Panc1 (cell line): ENCODE measurements around the gene MYO18A. TPM values are rescaled to one million over a fixed set of nuclear protein-coding genes. Genes with fewer than 3 reads are reported as not detected.

Experiments
- ATAC-seq: fragments of 200-7000 bp; cut with Tn5 transposase; 2 replicates; pipeline ENCODE4 v1.9.1; 2020; ENCODE audit warnings: mild to moderate bottlenecking, moderate library complexity
- BruUV-seq: library from RNA; stranded (reverse); fragments of 400-500 nt; replicated peaks from 2 replicates; lab custom pipeline; 2021; lab: Mats Ljungman, UMichigan
- CTCF ChIA-PET: fragments of 300-600 bp; sonication (Branson Sonifier 250); formaldehyde crosslinking; loops from one replicate; lab custom pipeline; 2022; ENCODE audit warnings: antibody characterized with exemption; lab: Charles Lee
- POLR2A ChIA-PET: fragments of 300-600 bp; sonication (Branson Sonifier 250); formaldehyde crosslinking; loops from one replicate; lab custom pipeline; 2022; ENCODE audit warnings: antibody characterized with exemption; lab: Charles Lee
- DNase-seq: peaks from one replicate; pipeline ENCODE4 v3.0.0-alpha.2; 2010; ENCODE audit warnings: low read depth, low spot score
- H3K27ac ChIP-seq: 2 replicates; pipeline ENCODE4 v1.5.1; 2011; ENCODE audit warnings: mild to moderate bottlenecking, low read length, inconsistent platforms
- H3K27me3 ChIP-seq: fragments of 200-500 bp; sonication (Bioruptor generic); 2 replicates; pipeline ENCODE4 v1.6.0; 2014; ENCODE audit warnings: low read length, inconsistent platforms; ENCODE audit not compliant: control insufficient read depth, insufficient read depth
- H3K36me3 ChIP-seq: fragments of 200-500 bp; sonication (Bioruptor generic); 2 replicates; pipeline ENCODE4 v1.5.1; 2014; ENCODE audit warnings: inconsistent platforms, mild to moderate bottlenecking, low read length, moderate library complexity; ENCODE audit not compliant: control insufficient read depth, insufficient read depth
- H3K4me1 ChIP-seq: 2 replicates; pipeline ENCODE4 v1.5.1; 2011; ENCODE audit warnings: inconsistent platforms, mild to moderate bottlenecking, low read length, moderate library complexity; ENCODE audit not compliant: control insufficient read depth, insufficient read depth
- H3K4me3 ChIP-seq, 2 experiments: 2 replicates each; pipeline ENCODE4 v1.5.1; 2011 to 2012; ENCODE audit warnings: low read depth in 2 of 2, low read length in 2 of 2, mild to moderate bottlenecking in 2 of 2, inconsistent platforms in 1 of 2, moderate library complexity in 1 of 2
- H3K9me3 ChIP-seq: fragments of 200-500 bp; sonication (Bioruptor generic); 2 replicates; pipeline ENCODE4 v1.5.1; 2014; ENCODE audit warnings: low read depth, mild to moderate bottlenecking, inconsistent platforms, low read length, moderate library complexity; ENCODE audit not compliant: control insufficient read depth, insufficient read depth
- POLR2AphosphoS5 ChIP-seq: IDR thresholded peaks from 2 replicates; pipeline ENCODE4 v1.6.1; 2012; ENCODE audit warnings: mild to moderate bottlenecking, low read depth, low read length, moderate library complexity
- SIN3A ChIP-seq: IDR thresholded peaks from 2 replicates; pipeline ENCODE4 v1.6.1; 2012; ENCODE audit warnings: low read depth, mild to moderate bottlenecking, low read length, moderate library complexity, borderline replicate concordance; ENCODE audit not compliant: insufficient read depth
- TCF7L2 ChIP-seq: IDR thresholded peaks from 2 replicates; pipeline ENCODE4 v1.6.1; 2011; ENCODE audit warnings: mild to moderate bottlenecking, low read depth, low read length, inconsistent platforms
- in situ Hi-C: cut with HindIII; loops from 2 replicates; pipeline ENCODE4 v1.10.0; 2016; ENCODE audit warnings: low sequenced_read_pairs, low pct_unique_long_range_greater_than_20kb
- intact Hi-C: fragments of 100-400 bp; cut with micrococcal nuclease; formaldehyde crosslinking; loops from one replicate; pipeline ENCODE4 v1.10.0; 2022; ENCODE audit not compliant: unreplicated experiment
- total RNA-seq: library from RNA; stranded (reverse); gene quantifications from one replicate; pipeline ENCODE4 v1.2.1, GENCODE V29; 2021; ENCODE audit not compliant: unreplicated experiment
- TF ChIP-seq, protein P1 (sequence below): fragments of 450-650 bp; IDR thresholded peaks from 2 replicates; pipeline ENCODE4 v1.5.1; 2017; ENCODE audit warnings: mild to moderate bottlenecking
- TF ChIP-seq, protein P2 (sequence below), 2 experiments: IDR thresholded peaks; 2 replicates each; pipeline ENCODE4 v1.6.1; 2011 to 2012; ENCODE audit warnings: low read depth in 2 of 2, control low read depth in 1 of 2, low read length in 1 of 2, mild to moderate bottlenecking in 1 of 2, moderate library complexity in 1 of 2; ENCODE audit not compliant: insufficient read depth in 1 of 2

The MYO18A gene
- total RNA-seq, 1 experiment from 2014 or later = 108 TPM

- intact Hi-C loops (loop anchor here (1.0 to 2.0 kb wide), 2 partner anchors 31 to 40 kb away; no protein-coding TSS in a partner anchor), in situ Hi-C loops (no loop called here)
- TF ChIP-seq, protein P1, sequence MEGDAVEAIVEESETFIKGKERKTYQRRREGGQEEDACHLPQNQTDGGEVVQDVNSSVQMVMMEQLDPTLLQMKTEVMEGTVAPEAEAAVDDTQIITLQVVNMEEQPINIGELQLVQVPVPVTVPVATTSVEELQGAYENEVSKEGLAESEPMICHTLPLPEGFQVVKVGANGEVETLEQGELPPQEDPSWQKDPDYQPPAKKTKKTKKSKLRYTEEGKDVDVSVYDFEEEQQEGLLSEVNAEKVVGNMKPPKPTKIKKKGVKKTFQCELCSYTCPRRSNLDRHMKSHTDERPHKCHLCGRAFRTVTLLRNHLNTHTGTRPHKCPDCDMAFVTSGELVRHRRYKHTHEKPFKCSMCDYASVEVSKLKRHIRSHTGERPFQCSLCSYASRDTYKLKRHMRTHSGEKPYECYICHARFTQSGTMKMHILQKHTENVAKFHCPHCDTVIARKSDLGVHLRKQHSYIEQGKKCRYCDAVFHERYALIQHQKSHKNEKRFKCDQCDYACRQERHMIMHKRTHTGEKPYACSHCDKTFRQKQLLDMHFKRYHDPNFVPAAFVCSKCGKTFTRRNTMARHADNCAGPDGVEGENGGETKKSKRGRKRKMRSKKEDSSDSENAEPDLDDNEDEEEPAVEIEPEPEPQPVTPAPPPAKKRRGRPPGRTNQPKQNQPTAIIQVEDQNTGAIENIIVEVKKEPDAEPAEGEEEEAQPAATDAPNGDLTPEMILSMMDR = no peak
- TF ChIP-seq, protein P2, sequence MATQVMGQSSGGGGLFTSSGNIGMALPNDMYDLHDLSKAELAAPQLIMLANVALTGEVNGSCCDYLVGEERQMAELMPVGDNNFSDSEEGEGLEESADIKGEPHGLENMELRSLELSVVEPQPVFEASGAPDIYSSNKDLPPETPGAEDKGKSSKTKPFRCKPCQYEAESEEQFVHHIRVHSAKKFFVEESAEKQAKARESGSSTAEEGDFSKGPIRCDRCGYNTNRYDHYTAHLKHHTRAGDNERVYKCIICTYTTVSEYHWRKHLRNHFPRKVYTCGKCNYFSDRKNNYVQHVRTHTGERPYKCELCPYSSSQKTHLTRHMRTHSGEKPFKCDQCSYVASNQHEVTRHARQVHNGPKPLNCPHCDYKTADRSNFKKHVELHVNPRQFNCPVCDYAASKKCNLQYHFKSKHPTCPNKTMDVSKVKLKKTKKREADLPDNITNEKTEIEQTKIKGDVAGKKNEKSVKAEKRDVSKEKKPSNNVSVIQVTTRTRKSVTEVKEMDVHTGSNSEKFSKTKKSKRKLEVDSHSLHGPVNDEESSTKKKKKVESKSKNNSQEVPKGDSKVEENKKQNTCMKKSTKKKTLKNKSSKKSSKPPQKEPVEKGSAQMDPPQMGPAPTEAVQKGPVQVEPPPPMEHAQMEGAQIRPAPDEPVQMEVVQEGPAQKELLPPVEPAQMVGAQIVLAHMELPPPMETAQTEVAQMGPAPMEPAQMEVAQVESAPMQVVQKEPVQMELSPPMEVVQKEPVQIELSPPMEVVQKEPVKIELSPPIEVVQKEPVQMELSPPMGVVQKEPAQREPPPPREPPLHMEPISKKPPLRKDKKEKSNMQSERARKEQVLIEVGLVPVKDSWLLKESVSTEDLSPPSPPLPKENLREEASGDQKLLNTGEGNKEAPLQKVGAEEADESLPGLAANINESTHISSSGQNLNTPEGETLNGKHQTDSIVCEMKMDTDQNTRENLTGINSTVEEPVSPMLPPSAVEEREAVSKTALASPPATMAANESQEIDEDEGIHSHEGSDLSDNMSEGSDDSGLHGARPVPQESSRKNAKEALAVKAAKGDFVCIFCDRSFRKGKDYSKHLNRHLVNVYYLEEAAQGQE (IDR thresholded peaks at IDR 0.05; ENCODE audit: insufficient read depth in 1 of 2, low read depth in 2 of 2, low read length in 1 of 2) = no peak
- no peak for TF ChIP-seq TCF7L2
- TF ChIP-seq POLR2AphosphoS5 = peak; percentile 71; the same call in 1 of the 2 replicates
- peak; percentile 72 for ATAC-seq
- ChIA-PET CTCF (interaction anchor here (0.5 to 5.6 kb wide), 24 partner anchors 12 to 428 kb away, joined by 3 to 97 read pairs (median 5); no protein-coding TSS in a partner anchor), POLR2A (interaction anchor here (0.6 to 1.0 kb wide), 7 partner anchors 20 to 208 kb away, joined by 3 to 10 read pairs (median 6); no protein-coding TSS in a partner anchor)
- Histone ChIP-seq H3K27me3 (no peaks in the 10 kb centered on the region), H3K4me1 (peaks cover 37% of the 10 kb centered on the region), H3K4me3 (peak overlapping the region; percentile 54 to 65), H3K27ac (peak overlapping the region; percentile 83), H3K36me3 (no peaks in the 10 kb centered on the region), H3K9me3 (no peaks in the 10 kb centered on the region)
- DNase-seq = no peak
- BruUV-seq = no TSS peak
These were observed 765 bp downstream of the MYO18A start for GRCh38 chr17:29179232-29180033.

GRCh38 chr17:29178750-29179231 is 1.4 kb downstream of the MYO18A start:
- intact Hi-C loops (no loop called here), in situ Hi-C loops (no loop called here)
- Histone ChIP-seq H3K9me3 (no peaks in the 10 kb centered on the region), H3K27ac (peak overlapping the region; percentile 83), H3K36me3 (no peaks in the 10 kb centered on the region), H3K4me3 (peak overlapping the region; percentile 54 to 65), H3K27me3 (no peaks in the 10 kb centered on the region), H3K4me1 (peaks cover 37% of the 10 kb centered on the region)
- CTCF ChIA-PET = interaction anchor here (0.5 to 5.6 kb wide), 10 partner anchors 13 to 428 kb away, joined by 3 to 97 read pairs (median 4); no protein-coding TSS in a partner anchor
- no peak for DNase-seq
- BruUV-seq = TSS peak; percentile 92
- peak; percentile 0; the same call in 1 of the 2 replicates for ATAC-seq
- TF ChIP-seq, protein P2 (IDR thresholded peaks at IDR 0.05; ENCODE audit: insufficient read depth in 1 of 2, low read depth in 2 of 2, low read length in 1 of 2) = no peak
- no peak for TF ChIP-seq SIN3A
- no peak for TF ChIP-seq TCF7L2
- TF ChIP-seq POLR2AphosphoS5 = no peak
- TF ChIP-seq, protein P1 = no peak
- POLR2A ChIA-PET = interaction anchor here (0.6 kb wide), 2 partner anchors 19 to 30 kb away, joined by 3 to 6 read pairs; no protein-coding TSS in a partner anchor
